Kidney (tissue), 14 donors: ENCODE results near the gene SOCS1. TPM values are rescaled to one million over a fixed set of nuclear protein-coding genes. Genes with fewer than 3 reads are reported as not detected.

Experiments used
- DNase-seq, 5 donors: peaks; one replicate each; pipeline ENCODE4 v3.0.0-alpha.2; 2013 to 2020
- FAIRE-seq: peaks from 2 replicates; lab custom pipeline; 2012; peaks lifted over from hg19 to GRCh38; lab: Jason Lieb, UNC
- H3K27ac ChIP-seq, 2 donors: one replicate each; pipeline ENCODE4 v1.7.0; 2013; ENCODE audit warnings: low read depth in 2 of 2, low read length in 2 of 2, inconsistent platforms in 1 of 2
- H3K27me3 ChIP-seq: one replicate; pipeline ENCODE4 v1.7.1; 2013; ENCODE audit warnings: low read length, inconsistent platforms; ENCODE audit not compliant: control insufficient read depth, insufficient read depth
- H3K36me3 ChIP-seq, 3 donors: one replicate each; pipeline versions ENCODE4 v1.7.0 to v1.7.1; 2013; ENCODE audit warnings: low read length in 3 of 3, control low read depth in 1 of 3, inconsistent platforms in 1 of 3; ENCODE audit not compliant: insufficient read depth in 3 of 3, control insufficient read depth in 2 of 3
- H3K4me1 ChIP-seq, 3 donors: one replicate each; pipeline versions ENCODE4 v1.7.0 to v1.7.1; 2013; ENCODE audit warnings: low read length in 3 of 3, inconsistent platforms in 1 of 3, low read depth in 1 of 3; ENCODE audit not compliant: control insufficient read depth in 2 of 3, insufficient read depth in 2 of 3
- H3K4me3 ChIP-seq, 3 donors: one replicate each; pipeline versions ENCODE4 v1.7.0 to v1.8.1; 2013; ENCODE audit warnings: low read length in 3 of 3, control low read depth in 1 of 3, inconsistent platforms in 1 of 3
- H3K9ac ChIP-seq, 3 donors: one replicate each; pipeline versions ENCODE4 v1.7.0 to v1.7.1; 2013; ENCODE audit warnings: low read length in 3 of 3, control low read depth in 1 of 3, inconsistent platforms in 1 of 3
- H3K9me3 ChIP-seq, 3 donors: one replicate each; pipeline versions ENCODE4 v1.7.0 to v1.7.1; 2013; ENCODE audit warnings: low read length in 3 of 3, control low read depth in 1 of 3, inconsistent platforms in 1 of 3; ENCODE audit not compliant: control insufficient read depth in 2 of 3, insufficient read depth in 1 of 3
- CTCF ChIP-seq: IDR thresholded peaks from 3 replicates; pipeline ENCODE4 v1.5.1; 2012; ENCODE audit warnings: mild to moderate bottlenecking, moderate library complexity, borderline replicate concordance; ENCODE audit not compliant: insufficient read depth; ENCODE audit errors: extremely low read depth
- intact Hi-C: fragments of 100-400 bp; cut with DNase I; formaldehyde crosslinking; loops from one replicate; pipeline ENCODE4 v1.11.1; 2022
- polyA plus RNA-seq: library from polyadenylated mRNA; stranded (reverse); fragments of 350-450 nt; fragmentation: Illumina TruSeq; extraction: RNeasy Lipid Tissue Mini Kit (QIAGEN cat#74804); gene quantifications from one replicate; pipeline ENCODE4 v1.2.3, GENCODE V29; 2014; ENCODE audit warnings: low read depth, low replicate concordance; ENCODE audit not compliant: insufficient read depth
- total RNA-seq: library from RNA; stranded (reverse); fragmentation: NEBNext Ultra II Directional; extraction: Animal tissue kit (Norgen Biotek cat#: 25700); gene quantifications from one replicate; pipeline ENCODE4 v1.2.1, GENCODE V29; 2021
- donor health status: control.
- donor health status: control.
- donor health status: control.
- donor health status: control.
- donor health status: control.
- donor health status: DM: yes; HTN: yes; CAD: no.
- donor health status: Normal renal cell carcinoma (clear cell type).

SOCS1 gene
- total and polyA plus RNA-seq, 2 donors from 2014 or later = 10.4 to 21.8 TPM

GRCh38 chr16:11217651-11218603, 38.1 kb downstream of the SOCS1 start:
- no peaks in the 10 kb centered on the region for H3K4me1 ChIP-seq
- intact Hi-C loops = no loop called here
- no peak for FAIRE-seq
- H3K27ac ChIP-seq = no peak overlapping the region
- TF ChIP-seq CTCF = no peak
- peaks cover 0 to 21% (median 3%) of the 10 kb centered on the region in 3 donors for H3K9me3 ChIP-seq
- DNase-seq = no peak
- no peaks in the 10 kb centered on the region for H3K36me3 ChIP-seq
- H3K9ac ChIP-seq = no peak overlapping the region
- no peak overlapping the region for H3K4me3 ChIP-seq
- H3K27me3 ChIP-seq = no peaks in the 10 kb centered on the region

- DNase-seq (no peak), FAIRE-seq (no peak)
- Histone ChIP-seq H3K4me1 (no peaks in the 10 kb centered on the region), H3K36me3 (no peaks in the 10 kb centered on the region), H3K27ac (no peak overlapping the region), H3K9ac (no peak overlapping the region), H3K27me3 (no peaks in the 10 kb centered on the region), H3K4me3 (no peak overlapping the region), H3K9me3 (peaks cover 0 to 21% (median 3%) of the 10 kb centered on the region in 3 donors)
- TF ChIP-seq CTCF = no peak
- intact Hi-C loops = no loop called here
These were observed 40.0 kb downstream of the SOCS1 start for GRCh38 chr16:11215935-11216556.

- Histone ChIP-seq H3K9ac (no peak overlapping the region), H3K27me3 (no peaks in the 10 kb centered on the region), H3K27ac (no peak overlapping the region), H3K9me3 (peaks cover 0 to 18% (median 3%) of the 10 kb centered on the region in 3 donors), H3K4me3 (no peak overlapping the region), H3K4me1 (no peaks in the 10 kb centered on the region), H3K36me3 (no peaks in the 10 kb centered on the region)
- intact Hi-C loops = no loop called here
- DNase-seq (no peak), FAIRE-seq (no peak)
- no peak for TF ChIP-seq CTCF
These were observed 42.2 kb downstream of the SOCS1 start for GRCh38 chr16:11213799-11214198.
